ENCODE results near the gene PPFIA2. TPM values are rescaled to one million over a fixed set of nuclear protein-coding genes. Genes with fewer than 3 reads are reported as not detected.

The PPFIA2 gene
- total and polyA plus RNA-seq, 10 of the 15 experiments (the other 5 are each of a cell fraction or from before 2014, with no cell fraction given): 0.06 to 0.39 (median 0.18) TPM; not detected in 6

DNA sequence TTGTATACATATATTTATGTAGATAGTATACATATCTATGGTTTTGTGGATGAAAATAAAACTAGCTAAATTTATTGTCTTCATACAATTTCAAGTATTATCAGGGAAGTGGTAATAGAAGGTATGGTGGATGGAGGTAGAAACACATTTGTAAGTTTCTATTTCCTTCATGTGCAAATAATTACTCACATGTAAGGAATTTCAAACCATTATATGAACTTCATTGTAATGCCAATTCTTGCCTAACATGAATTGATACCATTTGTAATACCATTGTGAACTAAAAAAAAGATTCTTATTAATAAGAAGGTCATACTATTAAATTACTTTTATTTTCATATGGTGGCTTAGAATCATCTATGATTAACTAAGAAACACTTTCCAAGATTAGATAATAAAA, 20.1 kb upstream of the PPFIA2 start:
- POLR2A ChIA-PET: no interaction called here
- no TSS peak for BruUV-seq (replicated peaks)
- TF ChIP-seq HDGF (IDR thresholded peaks at IDR 0.05) (no peak), WRNIP1 (IDR thresholded peaks at IDR 0.05; ENCODE audit: borderline replicate concordance, low read depth, low read length) (no peak), CBFB (IDR thresholded peaks at IDR 0.05; ENCODE audit: low read depth) (no peak), BHLHE40 (IDR thresholded peaks at IDR 0.05; ENCODE audit: borderline replicate concordance in 1 of 2, low read depth in 2 of 2, low read length in 1 of 2) (no peak), ATF7 (IDR thresholded peaks at IDR 0.05; ENCODE audit: low read depth) (no peak), BRCA1 (IDR thresholded peaks at IDR 0.05; ENCODE audit: low read depth, low read length) (no peak), POLR2A (IDR thresholded peaks at IDR 0.05; ENCODE audit: low read depth, low read length) (no peak), CREB1 (IDR thresholded peaks at IDR 0.05; ENCODE audit: low read depth) (no peak), MXI1 (IDR thresholded peaks at IDR 0.05; ENCODE audit: low read depth, low read length) (no peak), KAT2A (conservative IDR thresholded peaks at IDR 0.05; ENCODE audit: control insufficient read depth, low read depth, low read length) (no peak), NFYA (IDR thresholded peaks at IDR 0.05; ENCODE audit: borderline replicate concordance, low read depth, low read length) (no peak)
- TF ChIP-seq, protein P1, sequence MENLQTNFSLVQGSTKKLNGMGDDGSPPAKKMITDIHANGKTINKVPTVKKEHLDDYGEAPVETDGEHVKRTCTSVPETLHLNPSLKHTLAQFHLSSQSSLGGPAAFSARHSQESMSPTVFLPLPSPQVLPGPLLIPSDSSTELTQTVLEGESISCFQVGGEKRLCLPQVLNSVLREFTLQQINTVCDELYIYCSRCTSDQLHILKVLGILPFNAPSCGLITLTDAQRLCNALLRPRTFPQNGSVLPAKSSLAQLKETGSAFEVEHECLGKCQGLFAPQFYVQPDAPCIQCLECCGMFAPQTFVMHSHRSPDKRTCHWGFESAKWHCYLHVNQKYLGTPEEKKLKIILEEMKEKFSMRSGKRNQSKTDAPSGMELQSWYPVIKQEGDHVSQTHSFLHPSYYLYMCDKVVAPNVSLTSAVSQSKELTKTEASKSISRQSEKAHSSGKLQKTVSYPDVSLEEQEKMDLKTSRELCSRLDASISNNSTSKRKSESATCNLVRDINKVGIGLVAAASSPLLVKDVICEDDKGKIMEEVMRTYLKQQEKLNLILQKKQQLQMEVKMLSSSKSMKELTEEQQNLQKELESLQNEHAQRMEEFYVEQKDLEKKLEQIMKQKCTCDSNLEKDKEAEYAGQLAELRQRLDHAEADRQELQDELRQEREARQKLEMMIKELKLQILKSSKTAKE (IDR thresholded peaks at IDR 0.05; ENCODE audit: low read depth, poor library complexity, severe bottlenecking): no peak
- TF ChIP-seq, protein P2, sequence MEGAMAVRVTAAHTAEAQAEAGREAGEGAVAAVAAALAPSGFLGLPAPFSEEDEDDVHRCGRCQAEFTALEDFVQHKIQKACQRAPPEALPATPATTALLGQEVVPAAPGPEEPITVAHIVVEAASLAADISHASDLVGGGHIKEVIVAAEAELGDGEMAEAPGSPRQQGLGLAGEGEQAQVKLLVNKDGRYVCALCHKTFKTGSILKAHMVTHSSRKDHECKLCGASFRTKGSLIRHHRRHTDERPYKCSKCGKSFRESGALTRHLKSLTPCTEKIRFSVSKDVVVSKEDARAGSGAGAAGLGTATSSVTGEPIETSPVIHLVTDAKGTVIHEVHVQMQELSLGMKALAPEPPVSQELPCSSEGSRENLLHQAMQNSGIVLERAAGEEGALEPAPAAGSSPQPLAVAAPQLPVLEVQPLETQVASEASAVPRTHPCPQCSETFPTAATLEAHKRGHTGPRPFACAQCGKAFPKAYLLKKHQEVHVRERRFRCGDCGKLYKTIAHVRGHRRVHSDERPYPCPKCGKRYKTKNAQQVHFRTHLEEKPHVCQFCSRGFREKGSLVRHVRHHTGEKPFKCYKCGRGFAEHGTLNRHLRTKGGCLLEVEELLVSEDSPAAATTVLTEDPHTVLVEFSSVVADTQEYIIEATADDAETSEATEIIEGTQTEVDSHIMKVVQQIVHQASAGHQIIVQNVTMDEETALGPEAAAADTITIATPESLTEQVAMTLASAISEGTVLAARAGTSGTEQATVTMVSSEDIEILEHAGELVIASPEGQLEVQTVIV (IDR thresholded peaks at IDR 0.05; ENCODE audit: borderline replicate concordance, partially characterized antibody): no peak
- TF ChIP-seq, protein P3, sequence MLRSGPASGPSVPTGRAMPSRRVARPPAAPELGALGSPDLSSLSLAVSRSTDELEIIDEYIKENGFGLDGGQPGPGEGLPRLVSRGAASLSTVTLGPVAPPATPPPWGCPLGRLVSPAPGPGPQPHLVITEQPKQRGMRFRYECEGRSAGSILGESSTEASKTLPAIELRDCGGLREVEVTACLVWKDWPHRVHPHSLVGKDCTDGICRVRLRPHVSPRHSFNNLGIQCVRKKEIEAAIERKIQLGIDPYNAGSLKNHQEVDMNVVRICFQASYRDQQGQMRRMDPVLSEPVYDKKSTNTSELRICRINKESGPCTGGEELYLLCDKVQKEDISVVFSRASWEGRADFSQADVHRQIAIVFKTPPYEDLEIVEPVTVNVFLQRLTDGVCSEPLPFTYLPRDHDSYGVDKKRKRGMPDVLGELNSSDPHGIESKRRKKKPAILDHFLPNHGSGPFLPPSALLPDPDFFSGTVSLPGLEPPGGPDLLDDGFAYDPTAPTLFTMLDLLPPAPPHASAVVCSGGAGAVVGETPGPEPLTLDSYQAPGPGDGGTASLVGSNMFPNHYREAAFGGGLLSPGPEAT (IDR thresholded peaks at IDR 0.05; ENCODE audit: low read depth): no peak
- TF ChIP-seq, protein P4, sequence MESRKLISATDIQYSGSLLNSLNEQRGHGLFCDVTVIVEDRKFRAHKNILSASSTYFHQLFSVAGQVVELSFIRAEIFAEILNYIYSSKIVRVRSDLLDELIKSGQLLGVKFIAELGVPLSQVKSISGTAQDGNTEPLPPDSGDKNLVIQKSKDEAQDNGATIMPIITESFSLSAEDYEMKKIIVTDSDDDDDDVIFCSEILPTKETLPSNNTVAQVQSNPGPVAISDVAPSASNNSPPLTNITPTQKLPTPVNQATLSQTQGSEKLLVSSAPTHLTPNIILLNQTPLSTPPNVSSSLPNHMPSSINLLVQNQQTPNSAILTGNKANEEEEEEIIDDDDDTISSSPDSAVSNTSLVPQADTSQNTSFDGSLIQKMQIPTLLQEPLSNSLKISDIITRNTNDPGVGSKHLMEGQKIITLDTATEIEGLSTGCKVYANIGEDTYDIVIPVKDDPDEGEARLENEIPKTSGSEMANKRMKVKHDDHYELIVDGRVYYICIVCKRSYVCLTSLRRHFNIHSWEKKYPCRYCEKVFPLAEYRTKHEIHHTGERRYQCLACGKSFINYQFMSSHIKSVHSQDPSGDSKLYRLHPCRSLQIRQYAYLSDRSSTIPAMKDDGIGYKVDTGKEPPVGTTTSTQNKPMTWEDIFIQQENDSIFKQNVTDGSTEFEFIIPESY (IDR thresholded peaks at IDR 0.05): no peak
- TF ChIP-seq, protein P5, sequence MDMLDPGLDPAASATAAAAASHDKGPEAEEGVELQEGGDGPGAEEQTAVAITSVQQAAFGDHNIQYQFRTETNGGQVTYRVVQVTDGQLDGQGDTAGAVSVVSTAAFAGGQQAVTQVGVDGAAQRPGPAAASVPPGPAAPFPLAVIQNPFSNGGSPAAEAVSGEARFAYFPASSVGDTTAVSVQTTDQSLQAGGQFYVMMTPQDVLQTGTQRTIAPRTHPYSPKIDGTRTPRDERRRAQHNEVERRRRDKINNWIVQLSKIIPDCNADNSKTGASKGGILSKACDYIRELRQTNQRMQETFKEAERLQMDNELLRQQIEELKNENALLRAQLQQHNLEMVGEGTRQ (IDR thresholded peaks at IDR 0.05; ENCODE audit: borderline replicate concordance, low read depth, low read length): no peak

More for the DNA sequence above, 20.1 kb upstream of the PPFIA2 start:
- no peaks in the 10 kb centered on the region for H4K20me1 ChIP-seq (ENCODE audit: control insufficient read depth, insufficient read depth)
- ChIA-PET SMC1A (ENCODE audit: uncharacterized antibody, unreplicated experiment) (no interaction called here), RAD21 (ENCODE audit: unreplicated experiment) (no interaction called here), CTCF (no interaction called here)
- FAIRE-seq: no peak
- no peak overlapping the region for H3K9ac ChIP-seq (ENCODE audit: control insufficient read depth, insufficient read depth, low read length)
- in situ Hi-C loops (cut with MboI): no loop called here
- H3K27ac ChIP-seq (ENCODE audit: control insufficient read depth, insufficient read depth): no peak overlapping the region
- H3K9me3 ChIP-seq (replicated peaks; ENCODE audit: control insufficient read depth, insufficient read depth, low read length): no peaks in the 10 kb centered on the region
- no peaks in the 10 kb centered on the region for H3K79me2 ChIP-seq (ENCODE audit: control insufficient read depth, insufficient read depth, low read length)
- H3K36me3 ChIP-seq (ENCODE audit: control insufficient read depth in 2 of 2, insufficient read depth in 2 of 2, low read length in 1 of 2): no peaks in the 10 kb centered on the region
- H3K27me3 ChIP-seq (replicated peaks in 1 of 2; ENCODE audit: control insufficient read depth in 2 of 2, insufficient read depth in 2 of 2, low read length in 1 of 2): no peaks in the 10 kb centered on the region
- intact Hi-C loops (cut with micrococcal nuclease; ENCODE audit: unreplicated experiment): no loop called here
- no peak overlapping the region for H3K4me2 ChIP-seq (ENCODE audit: control insufficient read depth, insufficient read depth)
- no peaks in the 10 kb centered on the region for H3K4me1 ChIP-seq (ENCODE audit: control insufficient read depth, insufficient read depth, low read length)
- ATAC-seq: no peak
- no peak overlapping the region for H2AFZ ChIP-seq (ENCODE audit: control insufficient read depth, low read depth, low read length)
- no peak overlapping the region for H3K4me3 ChIP-seq
- DNase-seq (ENCODE audit: low read depth, low spot score): no peak

All from GM12878 (cell line).